ENCODE results near the gene RFNG.

GRCh38 chr17:82013772-82014321 lies 37.8 kb downstream of the RFNG start:
- TF ChIP-seq POLR2A (IDR thresholded peaks at IDR 0.05) (no peak), CTCF (IDR thresholded peaks at IDR 0.05) (no peak)

All from right lobe of liver (tissue), 4 donors.